OCI-LY3 (cell line): ENCODE data around the gene SPSB1.

Experiments used
- H2AFZ ChIP-seq: fragments of 200-600, 300-600 bp; shearing (Covaris generic); 2 replicates; pipeline ENCODE4 v1.6.0; 2014; ENCODE audit warnings: antibody characterized with exemption, low read depth, low read length
- H3K27ac ChIP-seq: fragments of 200-600, 300-600 bp; sonication (generic); 2 replicates; pipeline ENCODE4 v1.5.1; 2014; ENCODE audit warnings: mild to moderate bottlenecking, low read length, moderate library complexity, mixed read lengths
- H3K27me3 ChIP-seq: fragments of 200-600, 300-600 bp; sonication (generic); 2 replicates; pipeline ENCODE4 v1.6.1; 2014; ENCODE audit warnings: low read depth, low read length, mixed read lengths
- H3K36me3 ChIP-seq: fragments of 200-600, 300-600 bp; sonication (generic); replicated peaks from 2 replicates; pipeline ENCODE3; 2014; ENCODE audit warnings: low read depth, low read length, mixed read lengths
- H3K4me1 ChIP-seq: fragments of 300-600, 200-600 bp; sonication (generic); 2 replicates; pipeline ENCODE4 v1.6.1; 2014; ENCODE audit warnings: low read length, mixed read lengths
- H3K4me2 ChIP-seq: fragments of 200-600, 300-600 bp; sonication (generic); 2 replicates; pipeline ENCODE4 v1.6.1; 2014; ENCODE audit warnings: low read length, mixed read lengths
- H3K4me3 ChIP-seq: fragments of 300-600, 200-600 bp; sonication (generic); 2 replicates; pipeline ENCODE4 v1.5.1; 2014; ENCODE audit warnings: antibody characterized with exemption, mild to moderate bottlenecking, low read length, moderate library complexity
- H3K79me2 ChIP-seq: fragments of 300-600, 200-600 bp; shearing (Covaris generic); 2 replicates; pipeline ENCODE4 v1.6.1; 2014; ENCODE audit warnings: mild to moderate bottlenecking, low read length, mixed read lengths
- H3K9ac ChIP-seq: fragments of 300-600, 200-600 bp; shearing (Covaris generic); 2 replicates; pipeline ENCODE4 v1.6.0; 2014; ENCODE audit warnings: mild to moderate bottlenecking, low read length, moderate library complexity
- H3K9me3 ChIP-seq: fragments of 200-600, 300-600 bp; shearing (Covaris generic); 2 replicates; pipeline ENCODE4 v1.6.1; 2014; ENCODE audit warnings: low read length, mixed read lengths; ENCODE audit not compliant: insufficient read depth
- H4K20me1 ChIP-seq: fragments of 200-600, 300-600 bp; sonication (generic); 2 replicates; pipeline ENCODE4 v1.6.1; 2016; ENCODE audit warnings: low read length, mixed read lengths; ENCODE audit not compliant: insufficient read depth
- EZH2phosphoT487 ChIP-seq: fragments of 200-600 bp; shearing (Covaris generic); IDR thresholded peaks from 2 replicates; pipeline ENCODE4 v1.6.1; 2018; ENCODE audit warnings: antibody characterized with exemption, mixed run types, low read depth
- TF ChIP-seq, protein P1 (sequence below): fragments of 200-600, 300-600 bp; sonication (generic); IDR thresholded peaks from 2 replicates; pipeline ENCODE4 v1.5.1; 2014; ENCODE audit warnings: antibody characterized with exemption, low read length, low read depth

Gene SPSB1

DNA sequence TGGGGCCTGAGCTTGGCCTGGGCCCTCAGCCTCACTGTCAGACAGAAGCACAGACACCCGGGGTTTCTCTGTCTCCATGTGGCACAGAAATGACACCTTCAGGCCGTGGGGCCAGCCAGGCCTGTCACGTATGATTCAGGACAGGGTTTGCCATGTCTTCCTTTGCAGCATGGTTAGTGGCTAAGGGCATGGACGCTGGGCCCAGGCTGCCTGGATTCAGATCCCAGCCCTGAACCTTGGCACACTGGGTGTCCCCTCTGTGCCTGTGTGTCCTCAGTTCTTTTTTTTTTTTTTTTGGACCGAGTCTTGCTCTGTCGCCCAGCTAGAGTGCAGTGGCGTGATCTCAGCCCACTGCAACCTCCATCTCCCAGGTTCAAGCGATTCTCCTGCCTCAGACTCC is 73.6 kb downstream of the SPSB1 start:
- no peak overlapping the region for H3K4me2 ChIP-seq
- TF ChIP-seq EZH2phosphoT487, result no peak
- TF ChIP-seq, protein P1, sequence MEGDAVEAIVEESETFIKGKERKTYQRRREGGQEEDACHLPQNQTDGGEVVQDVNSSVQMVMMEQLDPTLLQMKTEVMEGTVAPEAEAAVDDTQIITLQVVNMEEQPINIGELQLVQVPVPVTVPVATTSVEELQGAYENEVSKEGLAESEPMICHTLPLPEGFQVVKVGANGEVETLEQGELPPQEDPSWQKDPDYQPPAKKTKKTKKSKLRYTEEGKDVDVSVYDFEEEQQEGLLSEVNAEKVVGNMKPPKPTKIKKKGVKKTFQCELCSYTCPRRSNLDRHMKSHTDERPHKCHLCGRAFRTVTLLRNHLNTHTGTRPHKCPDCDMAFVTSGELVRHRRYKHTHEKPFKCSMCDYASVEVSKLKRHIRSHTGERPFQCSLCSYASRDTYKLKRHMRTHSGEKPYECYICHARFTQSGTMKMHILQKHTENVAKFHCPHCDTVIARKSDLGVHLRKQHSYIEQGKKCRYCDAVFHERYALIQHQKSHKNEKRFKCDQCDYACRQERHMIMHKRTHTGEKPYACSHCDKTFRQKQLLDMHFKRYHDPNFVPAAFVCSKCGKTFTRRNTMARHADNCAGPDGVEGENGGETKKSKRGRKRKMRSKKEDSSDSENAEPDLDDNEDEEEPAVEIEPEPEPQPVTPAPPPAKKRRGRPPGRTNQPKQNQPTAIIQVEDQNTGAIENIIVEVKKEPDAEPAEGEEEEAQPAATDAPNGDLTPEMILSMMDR, result no peak
- H3K79me2 ChIP-seq, result no peaks in the 10 kb centered on the region
- no peak overlapping the region for H3K27ac ChIP-seq
- H3K9me3 ChIP-seq, result no peaks in the 10 kb centered on the region
- no peaks in the 10 kb centered on the region for H3K36me3 ChIP-seq
- no peak overlapping the region for H3K9ac ChIP-seq
- H3K4me1 ChIP-seq, result peaks cover 5% of the 10 kb centered on the region
- no peaks in the 10 kb centered on the region for H4K20me1 ChIP-seq
- H3K27me3 ChIP-seq, result peaks cover 13% of the 10 kb centered on the region
- no peak overlapping the region for H2AFZ ChIP-seq
- H3K4me3 ChIP-seq, result no peak overlapping the region

DNA sequence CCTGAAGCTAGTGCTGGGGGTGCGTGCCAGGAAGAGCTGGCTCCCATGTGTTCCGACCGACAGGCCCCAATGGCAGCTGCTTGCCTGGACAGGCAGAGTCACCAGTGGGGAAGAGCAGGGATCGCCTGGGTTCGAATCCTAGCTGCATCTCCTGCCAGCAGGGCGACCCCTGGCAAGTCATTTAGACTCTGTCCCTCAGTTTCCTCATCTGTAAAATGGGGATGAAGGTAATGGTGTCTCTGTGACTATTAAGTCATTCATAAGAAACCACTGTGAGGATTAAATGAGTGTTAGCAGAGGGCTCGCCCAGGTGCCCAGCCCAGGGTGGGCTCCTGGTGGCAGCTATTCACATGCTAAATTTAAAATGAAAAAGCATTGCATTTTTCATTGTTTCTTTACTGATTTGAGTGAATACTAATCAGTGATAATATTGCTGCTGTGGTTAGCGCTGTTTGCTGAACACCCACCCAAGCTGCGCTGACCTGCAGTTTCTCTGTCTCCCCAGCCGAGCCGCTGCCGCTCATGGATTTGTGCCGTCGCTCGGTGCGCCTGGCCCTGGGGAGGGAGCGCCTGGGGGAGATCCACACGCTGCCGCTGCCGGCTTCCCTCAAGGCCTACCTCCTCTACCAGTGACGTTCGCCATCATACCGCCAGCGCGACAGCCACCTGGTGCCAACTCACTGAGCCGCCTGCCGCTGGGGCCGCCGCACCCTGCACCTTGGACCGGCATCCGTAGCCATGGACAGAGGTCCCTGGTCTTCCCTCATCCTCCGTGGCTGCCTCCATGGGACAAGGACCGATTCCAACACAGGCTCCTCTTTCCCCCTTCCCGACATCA is 74.5 kb downstream of the SPSB1 start:
- no peak overlapping the region for H3K9ac ChIP-seq
- no peaks in the 10 kb centered on the region for H3K9me3 ChIP-seq
- no peaks in the 10 kb centered on the region for H3K79me2 ChIP-seq
- no peaks in the 10 kb centered on the region for H3K36me3 ChIP-seq
- H3K27me3 ChIP-seq, result peaks cover 13% of the 10 kb centered on the region
- no peak overlapping the region for H2AFZ ChIP-seq
- no peak for TF ChIP-seq EZH2phosphoT487
- TF ChIP-seq, protein P1, result no peak
- H3K4me3 ChIP-seq, result no peak overlapping the region
- H3K27ac ChIP-seq, result no peak overlapping the region
- peaks cover 5% of the 10 kb centered on the region for H3K4me1 ChIP-seq
- no peak overlapping the region for H3K4me2 ChIP-seq
- no peaks in the 10 kb centered on the region for H4K20me1 ChIP-seq

DNA sequence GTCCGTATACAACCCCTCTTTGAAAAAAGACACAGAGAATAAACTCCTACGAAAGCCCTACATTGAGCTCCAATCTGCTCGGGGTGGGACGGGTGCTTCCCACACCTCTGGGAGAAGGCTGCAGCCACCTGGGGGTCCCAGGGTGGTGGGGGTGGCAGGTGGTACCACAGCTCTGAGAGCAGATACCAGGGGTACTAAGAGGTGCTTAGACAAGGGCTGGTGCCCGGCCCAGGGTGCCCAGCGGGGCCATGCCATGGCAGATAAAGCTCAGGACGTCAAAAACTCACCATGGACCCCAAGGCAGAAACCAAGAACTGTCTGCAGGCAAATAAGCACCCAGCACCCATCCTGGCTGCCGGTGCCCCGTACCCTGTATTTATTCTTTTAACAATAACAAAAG is 75.1 kb downstream of the SPSB1 start:
- Histone ChIP-seq H3K27ac (no peak overlapping the region), H4K20me1 (no peaks in the 10 kb centered on the region), H3K27me3 (peaks cover 13% of the 10 kb centered on the region), H3K9ac (no peak overlapping the region), H3K4me1 (peaks cover under 1% of the 10 kb centered on the region), H2AFZ (no peak overlapping the region), H3K4me3 (no peak overlapping the region), H3K9me3 (no peaks in the 10 kb centered on the region), H3K79me2 (no peaks in the 10 kb centered on the region), H3K36me3 (no peaks in the 10 kb centered on the region), H3K4me2 (no peak overlapping the region)
- TF ChIP-seq, protein P1, result no peak
- TF ChIP-seq EZH2phosphoT487, result no peak

- Histone ChIP-seq H3K36me3 (no peaks in the 10 kb centered on the region), H2AFZ (no peak overlapping the region), H3K27me3 (peaks cover 13% of the 10 kb centered on the region), H3K4me1 (peaks cover 6% of the 10 kb centered on the region), H3K9ac (no peak overlapping the region), H3K9me3 (no peaks in the 10 kb centered on the region), H4K20me1 (no peaks in the 10 kb centered on the region), H3K79me2 (no peaks in the 10 kb centered on the region), H3K4me2 (no peak overlapping the region), H3K27ac (no peak overlapping the region), H3K4me3 (no peak overlapping the region)
- TF ChIP-seq, protein P1, result no peak
- no peak for TF ChIP-seq EZH2phosphoT487
These were observed 75.7 kb downstream of the SPSB1 start for GRCh38 chr1:9368356-9368755.
